ENCODE data around the gene SNX14. TPM values are rescaled to one million over a fixed set of nuclear protein-coding genes. Genes with fewer than 3 reads are reported as not detected.

Gene SNX14
- polyA plus RNA-seq, 1 of the 3 experiments (the other 2 are of a cell fraction): 40.4 TPM

DNA sequence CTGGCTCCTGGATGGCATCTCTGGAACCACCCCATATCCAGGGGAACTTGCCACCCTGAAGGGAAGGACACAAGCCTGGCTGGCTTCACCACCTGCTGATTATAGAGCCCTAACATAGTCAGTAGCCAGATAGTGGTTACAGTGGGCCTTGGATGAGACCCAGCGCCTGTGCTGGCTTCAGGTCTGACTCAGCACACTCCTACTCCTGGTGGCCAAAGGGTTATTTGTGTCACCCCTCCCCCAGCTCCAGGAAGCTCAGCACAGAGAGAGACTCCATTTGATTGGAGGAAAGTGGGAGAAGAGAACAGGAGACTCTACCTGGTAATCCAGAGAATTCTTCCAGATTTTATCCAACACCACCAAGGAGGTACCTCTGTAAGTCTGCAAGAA, 12.8 kb downstream of the SNX14 start:
- H3F3A ChIP-seq (replicated peaks; ENCODE audit: insufficient read depth): peaks cover 10% of the 10 kb centered on the region
- WGBS (ENCODE audit: low lambda C conversion rate): 38% methylated on average over 1 of the region's 1 CpG
- peaks cover 51% of the 10 kb centered on the region for H4K20me1 ChIP-seq (ENCODE audit: insufficient read depth)
- H3K9me3 ChIP-seq: peaks cover 13% of the 10 kb centered on the region; the same call in 1 of the 2 replicates
- H3K9ac ChIP-seq: no peak overlapping the region
- no peaks in the 10 kb centered on the region for H3K27me3 ChIP-seq (ENCODE audit: insufficient read depth)
- H3K79me2 ChIP-seq (ENCODE audit: insufficient read depth): peaks cover 100% of the 10 kb centered on the region
- H2AFZ ChIP-seq (ENCODE audit: low read depth): no peak overlapping the region
- peaks cover 6 to 20% of the 10 kb centered on the region in 2 experiments for H3K36me3 ChIP-seq (replicated peaks in 1 of 2; ENCODE audit: control insufficient read depth in 1 of 2, insufficient read depth in 2 of 2, low read length in 1 of 2)
- no peaks in the 10 kb centered on the region for H3K9me2 ChIP-seq
- no peak overlapping the region for H3K4me2 ChIP-seq
- peaks cover 0 to 3% of the 10 kb centered on the region in 2 experiments; a peak in 2 of 4 replicates for H3K4me1 ChIP-seq (ENCODE audit: control insufficient read depth in 1 of 2, insufficient read depth in 2 of 2, low read depth in 1 of 2, low read length in 1 of 2)
- no peak overlapping the region for H3K4me3 ChIP-seq (ENCODE audit: low read depth in 2 of 2, low read length in 1 of 2)
- no peak overlapping the region for H3K27ac ChIP-seq (ENCODE audit: low read depth in 2 of 2, low read length in 1 of 2)
- peak; percentile 4; the same call in 1 of the 2 replicates for TF ChIP-seq FOSL2 (IDR thresholded peaks at IDR 0.05; ENCODE audit: borderline replicate concordance, low read depth)
- 0 out of 2 replicates have a peak, but pooled peaks have one; percentile 18 for TF ChIP-seq NFIC (IDR thresholded peaks at IDR 0.05; ENCODE audit: borderline replicate concordance)
- no peak for TF ChIP-seq MAX (IDR thresholded peaks at IDR 0.05; ENCODE audit: low read depth)
- TF ChIP-seq GABPA (IDR thresholded peaks at IDR 0.05; ENCODE audit: low read depth): no peak
- DNase-seq: no peak
- ChIA-PET POLR2A (no interaction called here), CTCF (no interaction called here)

DNA sequence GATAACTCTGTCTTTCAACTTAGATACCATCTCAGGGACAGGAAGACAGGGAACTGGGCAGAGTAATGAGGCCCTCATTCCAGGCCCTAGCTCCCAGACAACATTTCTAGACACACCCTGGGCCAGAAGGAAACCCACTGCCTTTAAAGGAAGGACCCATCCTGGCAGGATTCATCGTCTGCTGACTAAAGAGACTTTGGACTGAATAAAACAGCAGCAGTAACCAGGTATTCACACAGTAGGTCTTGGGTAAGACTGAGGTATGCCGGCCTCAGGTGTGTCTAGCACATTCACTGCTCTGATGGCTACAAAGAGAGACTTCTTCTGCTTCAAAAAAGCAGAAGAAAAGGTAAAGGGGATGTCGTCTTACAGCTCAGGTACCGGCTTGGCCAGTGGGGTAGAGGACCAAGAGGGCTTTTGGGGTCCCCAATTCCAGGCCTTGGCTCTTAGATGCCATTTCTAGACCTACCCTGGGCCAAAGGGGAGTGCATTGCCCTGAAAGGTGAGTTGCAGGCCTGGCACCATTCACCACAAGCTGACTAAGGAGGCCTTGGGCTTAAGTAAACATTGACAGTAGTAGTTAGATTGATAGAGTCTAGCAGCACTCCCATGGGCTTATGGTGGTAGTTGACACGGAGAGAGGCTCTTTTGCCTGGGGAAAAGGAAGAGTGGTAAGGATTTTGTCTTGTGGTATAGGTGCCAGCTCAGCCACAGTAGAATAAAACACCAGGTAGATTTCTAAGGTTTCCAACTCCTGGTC, 13.4 kb downstream of the SNX14 start:
- POLR2A ChIA-PET: no interaction called here
- H3K9me2 ChIP-seq: no peaks in the 10 kb centered on the region
- H3K4me3 ChIP-seq (ENCODE audit: low read depth in 2 of 2, low read length in 1 of 2): no peak overlapping the region
- CTCF ChIA-PET: no interaction called here
- DNase-seq: no peak
- no peak overlapping the region for H3K9ac ChIP-seq
- no peak overlapping the region for H3K4me2 ChIP-seq
- peaks cover 15% of the 10 kb centered on the region for H3F3A ChIP-seq (replicated peaks; ENCODE audit: insufficient read depth)
- peaks cover 13% of the 10 kb centered on the region; the same call in 1 of the 2 replicates for H3K9me3 ChIP-seq
- peaks cover 57% of the 10 kb centered on the region for H4K20me1 ChIP-seq (ENCODE audit: insufficient read depth)
- H3K27me3 ChIP-seq (ENCODE audit: insufficient read depth): no peaks in the 10 kb centered on the region
- peaks cover 3% of the 10 kb centered on the region in 2 experiments; a peak in 2 of 4 replicates for H3K4me1 ChIP-seq (ENCODE audit: control insufficient read depth in 1 of 2, insufficient read depth in 2 of 2, low read depth in 1 of 2, low read length in 1 of 2)
- TF ChIP-seq TAF1 (IDR thresholded peaks at IDR 0.05; ENCODE audit: borderline replicate concordance, low read depth, low read length) (no peak), CHD2 (IDR thresholded peaks at IDR 0.05; ENCODE audit: low read length, partially characterized antibody) (no peak), FOXJ3 (CRISPR knock-in tag; IDR thresholded peaks at IDR 0.05) (no peak), YY1 (IDR thresholded peaks at IDR 0.05; ENCODE audit: low read depth) (no peak), JUND (IDR thresholded peaks at IDR 0.05) (no peak), TEAD4 (IDR thresholded peaks at IDR 0.05; ENCODE audit: borderline replicate concordance, insufficient read depth) (no peak)
- peaks cover 6 to 20% of the 10 kb centered on the region in 2 experiments for H3K36me3 ChIP-seq (replicated peaks in 1 of 2; ENCODE audit: control insufficient read depth in 1 of 2, insufficient read depth in 2 of 2, low read length in 1 of 2)
- WGBS (ENCODE audit: low lambda C conversion rate): 94% methylated on average over 5 of the region's 5 CpGs
- no peak overlapping the region; a peak in 1 of 4 replicates for H3K27ac ChIP-seq (ENCODE audit: low read depth in 2 of 2, low read length in 1 of 2)
- peaks cover 100% of the 10 kb centered on the region for H3K79me2 ChIP-seq (ENCODE audit: insufficient read depth)
- no peak overlapping the region for H2AFZ ChIP-seq (ENCODE audit: low read depth)

GRCh38 chr6:85579581-85579980, 14.1 kb downstream of the SNX14 start:
- peaks cover 13% of the 10 kb centered on the region; the same call in 1 of the 2 replicates for H3K9me3 ChIP-seq
- H3K9me2 ChIP-seq: no peaks in the 10 kb centered on the region
- TF ChIP-seq JUND (IDR thresholded peaks at IDR 0.05) (no peak), POLR2AphosphoS5 (IDR thresholded peaks at IDR 0.05; ENCODE audit: low read depth, low read length) (no peak), YY1 (IDR thresholded peaks at IDR 0.05; ENCODE audit: low read depth) (no peak), RCOR1 (IDR thresholded peaks at IDR 0.05; ENCODE audit: low read length) (no peak), RXRA (IDR thresholded peaks at IDR 0.05; ENCODE audit: borderline replicate concordance, low read depth) (no peak), SMC3 (IDR thresholded peaks at IDR 0.05; ENCODE audit: low read depth, low read length) (no peak), MAX (IDR thresholded peaks at IDR 0.05; ENCODE audit: low read depth) (no peak)
- ChIA-PET POLR2A (no interaction called here), CTCF (no interaction called here)
- no peak overlapping the region for H3K4me2 ChIP-seq
- no peaks in the 10 kb centered on the region for H3K27me3 ChIP-seq (ENCODE audit: insufficient read depth)
- no peak overlapping the region for H3K27ac ChIP-seq (ENCODE audit: low read depth in 2 of 2, low read length in 1 of 2)
- H3F3A ChIP-seq (replicated peaks; ENCODE audit: insufficient read depth): peaks cover 15% of the 10 kb centered on the region
- no peak overlapping the region for H3K9ac ChIP-seq
- H4K20me1 ChIP-seq (ENCODE audit: insufficient read depth): peaks cover 61% of the 10 kb centered on the region
- no peak for DNase-seq
- no peak overlapping the region for H3K4me3 ChIP-seq (ENCODE audit: low read depth in 2 of 2, low read length in 1 of 2)
- H3K79me2 ChIP-seq (ENCODE audit: insufficient read depth): peaks cover 100% of the 10 kb centered on the region
- 96% methylated on average over 4 of the region's 4 CpGs for WGBS (ENCODE audit: low lambda C conversion rate)
- peaks cover 3 to 6% of the 10 kb centered on the region in 2 experiments; a peak in 2 of 4 replicates for H3K4me1 ChIP-seq (ENCODE audit: control insufficient read depth in 1 of 2, insufficient read depth in 2 of 2, low read depth in 1 of 2, low read length in 1 of 2)
- H3K36me3 ChIP-seq (replicated peaks in 1 of 2; ENCODE audit: control insufficient read depth in 1 of 2, insufficient read depth in 2 of 2, low read length in 1 of 2): peaks cover 6 to 17% of the 10 kb centered on the region in 2 experiments
- H2AFZ ChIP-seq (ENCODE audit: low read depth): no peak overlapping the region

Measured in SK-N-SH (cell line).